BE2C (cell line): Measurements from ENCODE around the gene GCN1.

Experiments
- DNase-seq: peaks from one replicate; pipeline ENCODE4 v3.0.0-alpha.2; 2020
- H3K27me3 ChIP-seq: fragments of 250-450 bp; sonication (Bioruptor Pico); 2 replicates; pipeline ENCODE4 v1.5.1; 2020; ENCODE audit warnings: mild to moderate bottlenecking
- H3K36me3 ChIP-seq: fragments of 250-450 bp; sonication (Bioruptor Pico); 2 replicates; pipeline ENCODE4 v1.5.1; 2020; ENCODE audit warnings: mild to moderate bottlenecking
- H3K4me1 ChIP-seq: fragments of 250-450 bp; sonication (Bioruptor Pico); 2 replicates; pipeline ENCODE4 v1.5.1; 2020
- H3K4me3 ChIP-seq: 2 replicates; pipeline ENCODE4 v1.5.1; 2011; ENCODE audit warnings: low read depth, low read length
- H3K9me3 ChIP-seq: fragments of 250-450 bp; sonication (Bioruptor Pico); 2 replicates; pipeline ENCODE4 v1.5.1; 2020
- CTCF ChIP-seq: IDR thresholded peaks from 2 replicates; pipeline ENCODE4 v1.5.1; 2012; ENCODE audit warnings: mild to moderate bottlenecking, low read depth, low read length

GCN1 gene

DNA sequence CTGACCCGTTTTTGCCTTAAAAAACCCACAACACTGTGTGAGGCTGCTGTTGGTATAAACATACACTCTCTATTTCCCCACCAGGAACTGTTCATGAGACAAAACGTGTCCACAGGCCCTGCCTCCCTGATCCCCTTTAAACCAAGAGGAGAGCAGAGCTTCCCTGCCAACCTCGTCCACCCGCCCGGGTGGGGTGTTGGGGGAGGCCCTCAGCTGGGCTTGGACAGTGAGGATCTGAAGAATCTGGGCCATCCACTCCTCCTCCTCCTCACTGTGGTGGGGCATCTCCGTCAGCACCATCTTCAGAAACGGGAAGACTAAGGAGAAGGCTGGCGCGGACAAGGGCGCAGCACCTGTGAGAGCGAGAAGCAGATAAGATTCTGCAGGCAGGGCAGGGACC, 36.8 kb downstream of the GCN1 start:
- no peaks in the 10 kb centered on the region for H3K27me3 ChIP-seq
- TF ChIP-seq CTCF: no peak
- no peak overlapping the region for H3K4me3 ChIP-seq
- no peak for DNase-seq
- no peaks in the 10 kb centered on the region for H3K9me3 ChIP-seq
- peaks cover 98% of the 10 kb centered on the region for H3K36me3 ChIP-seq
- no peaks in the 10 kb centered on the region for H3K4me1 ChIP-seq

DNA sequence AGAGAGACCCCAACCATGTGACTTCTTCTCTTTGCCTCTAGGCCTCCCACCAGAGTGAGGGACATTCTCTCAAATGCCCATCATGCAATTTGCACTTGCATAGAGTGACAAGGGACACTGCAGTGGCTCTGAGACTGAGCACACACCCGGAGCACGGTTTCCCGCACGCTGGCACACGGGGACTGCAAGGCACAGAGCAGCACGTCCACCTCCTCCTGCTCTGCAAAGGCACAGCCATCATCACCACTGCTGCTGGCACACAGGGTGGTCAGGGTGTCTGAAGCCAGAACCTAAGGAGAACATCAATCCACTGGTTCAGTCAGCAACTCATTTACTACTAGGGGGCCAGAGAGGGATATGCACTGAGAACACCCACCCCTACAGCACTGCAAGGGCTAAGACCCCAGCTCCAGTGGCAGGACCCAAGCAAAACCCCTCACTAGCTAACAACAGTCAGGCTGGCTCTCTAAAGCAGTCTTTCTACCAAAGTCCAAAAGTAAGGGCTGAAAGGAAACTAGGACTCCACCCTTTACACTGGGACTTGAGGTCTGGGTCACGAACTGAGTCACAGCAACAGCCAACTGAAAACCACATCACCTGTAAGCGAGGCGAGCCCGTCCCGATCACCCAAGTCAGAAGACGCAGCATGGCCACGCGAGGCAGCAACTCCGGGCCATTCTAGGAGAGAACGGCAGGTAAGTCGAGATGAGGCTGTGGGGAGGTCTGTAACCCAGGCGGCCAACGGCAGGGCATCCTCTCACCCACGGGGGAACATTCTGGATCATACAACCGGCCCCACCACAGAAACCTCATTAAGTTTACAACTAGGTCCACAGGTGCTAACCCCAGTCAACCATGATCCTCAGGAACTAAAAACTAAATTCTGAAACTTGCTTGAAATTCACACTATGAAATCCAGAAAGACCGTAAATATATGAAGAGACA, 37.9 kb downstream of the GCN1 start:
- peaks cover 92% of the 10 kb centered on the region for H3K36me3 ChIP-seq
- no peaks in the 10 kb centered on the region for H3K4me1 ChIP-seq
- no peaks in the 10 kb centered on the region for H3K27me3 ChIP-seq
- TF ChIP-seq CTCF: no peak
- no peaks in the 10 kb centered on the region for H3K9me3 ChIP-seq
- DNase-seq: no peak
- H3K4me3 ChIP-seq: no peak overlapping the region

GRCh38 chr12:120155072-120155471, 39.4 kb downstream of the GCN1 start:
- H3K4me1 ChIP-seq: no peaks in the 10 kb centered on the region
- H3K4me3 ChIP-seq: no peak overlapping the region
- TF ChIP-seq CTCF: no peak
- H3K9me3 ChIP-seq: no peaks in the 10 kb centered on the region
- no peak for DNase-seq
- peaks cover 86% of the 10 kb centered on the region for H3K36me3 ChIP-seq
- no peaks in the 10 kb centered on the region for H3K27me3 ChIP-seq

- Histone ChIP-seq H3K4me3 (no peak overlapping the region), H3K4me1 (no peaks in the 10 kb centered on the region), H3K27me3 (no peaks in the 10 kb centered on the region), H3K9me3 (no peaks in the 10 kb centered on the region), H3K36me3 (peaks cover 86% of the 10 kb centered on the region)
- TF ChIP-seq CTCF: no peak
- DNase-seq: no peak
Observed at GRCh38 chr12:120150919-120151525, 43.5 kb downstream of the GCN1 start.

DNA sequence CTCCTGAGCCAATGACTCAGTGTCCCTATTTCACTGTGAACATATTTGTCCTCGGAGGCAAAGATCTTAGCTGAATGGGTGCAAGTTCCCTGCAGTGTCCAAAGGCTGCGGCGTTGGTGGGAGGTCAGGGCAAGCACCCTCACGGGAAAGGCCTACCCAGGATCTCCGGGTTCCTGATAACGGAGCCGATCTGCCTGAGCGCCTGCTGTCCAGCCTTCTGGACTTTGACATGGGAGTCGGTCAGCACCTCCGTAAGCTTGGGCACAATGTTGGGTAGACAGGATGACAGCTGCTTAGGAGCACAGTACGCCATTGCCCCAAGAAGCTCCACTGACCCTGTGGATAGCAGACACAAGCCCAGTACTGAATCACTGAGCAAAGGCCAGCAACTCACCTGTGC, 46.5 kb downstream of the GCN1 start:
- DNase-seq: no peak
- peaks cover 85% of the 10 kb centered on the region for H3K36me3 ChIP-seq
- no peak overlapping the region for H3K4me3 ChIP-seq
- no peak for TF ChIP-seq CTCF
- H3K9me3 ChIP-seq: no peaks in the 10 kb centered on the region
- H3K4me1 ChIP-seq: no peaks in the 10 kb centered on the region
- no peaks in the 10 kb centered on the region for H3K27me3 ChIP-seq

DNA sequence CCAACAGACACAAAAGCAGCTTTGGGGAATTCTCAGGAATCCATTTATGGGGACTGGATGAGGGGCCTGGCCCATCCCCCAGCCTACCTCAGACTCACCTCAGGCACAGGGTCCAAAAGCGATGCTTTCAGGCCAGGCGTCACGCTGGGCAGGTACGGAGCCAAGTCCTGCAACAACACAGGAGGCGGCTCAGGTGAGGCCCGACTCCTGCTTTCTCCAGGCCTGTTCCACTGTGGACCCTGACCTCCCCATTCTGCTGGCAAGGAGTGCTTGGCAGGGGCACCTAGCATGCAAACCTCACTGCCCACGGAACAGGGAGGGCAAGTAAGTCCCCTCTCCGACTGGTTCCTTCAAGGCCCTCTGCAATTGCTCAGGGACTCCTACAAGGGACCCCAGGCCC, 49.4 kb downstream of the GCN1 start:
- TF ChIP-seq CTCF: no peak
- H3K27me3 ChIP-seq: no peaks in the 10 kb centered on the region
- H3K36me3 ChIP-seq: peaks cover 97% of the 10 kb centered on the region
- DNase-seq: no peak
- no peaks in the 10 kb centered on the region for H3K9me3 ChIP-seq
- no peak overlapping the region for H3K4me3 ChIP-seq
- H3K4me1 ChIP-seq: no peaks in the 10 kb centered on the region
